OCI-LY7 (cell line): ENCODE data around the gene FSD1L. TPM values are rescaled to one million over a fixed set of nuclear protein-coding genes. Genes with fewer than 3 reads are reported as not detected.

Experiments
- BruUV-seq: library from RNA; stranded (reverse); fragments of 400-500 nt; replicated peaks from 2 replicates; lab custom pipeline; 2021; lab: Mats Ljungman, UMichigan
- CTCF ChIA-PET: fragments of 300-600 bp; sonication (Branson Sonifier 250); formaldehyde crosslinking; loops from one replicate; lab custom pipeline; 2022; ENCODE audit warnings: antibody characterized with exemption; ENCODE audit not compliant: unreplicated experiment; lab: Charles Lee
- POLR2A ChIA-PET: fragments of 300-600 bp; sonication (Branson Sonifier 250); formaldehyde crosslinking; loops from one replicate; lab custom pipeline; 2022; ENCODE audit warnings: antibody characterized with exemption; lab: Charles Lee
- DNase-seq: peaks from one replicate; pipeline ENCODE4 v3.0.0-alpha.2; 2015; ENCODE audit warnings: low spot score
- H2AFZ ChIP-seq: fragments of 200-600 bp; sonication (generic), shearing (Covaris generic); 2 replicates; pipeline ENCODE4 v1.6.1; 2014; ENCODE audit warnings: mild to moderate bottlenecking, antibody characterized with exemption, low read length, moderate library complexity
- H3K27ac ChIP-seq: fragments of 200-600 bp; sonication (generic); 2 replicates; pipeline ENCODE4 v1.5.1; 2014; ENCODE audit warnings: mixed run types, low read depth, mild to moderate bottlenecking, moderate library complexity, low read length, inconsistent platforms; ENCODE audit not compliant: poor library complexity, severe bottlenecking
- H3K36me3 ChIP-seq: fragments of 200-600 bp; sonication (generic); 2 replicates; pipeline ENCODE4 v1.6.1; 2014; ENCODE audit warnings: mild to moderate bottlenecking, antibody characterized with exemption, low read length, moderate library complexity, mixed read lengths; ENCODE audit not compliant: insufficient read depth
- H3K4me1 ChIP-seq: fragments of 200-600 bp; sonication (generic); 2 replicates; pipeline ENCODE4 v1.5.1; 2014; ENCODE audit warnings: mild to moderate bottlenecking, low read length; ENCODE audit not compliant: insufficient read depth, poor library complexity, severe bottlenecking
- H3K4me2 ChIP-seq: fragments of 200-600 bp; sonication (generic); 2 replicates; pipeline ENCODE4 v1.6.1; 2014; ENCODE audit warnings: mild to moderate bottlenecking, low read length
- H3K4me3 ChIP-seq: fragments of 200-600 bp; sonication (generic); 2 replicates; pipeline ENCODE4 v1.5.1; 2014; ENCODE audit warnings: mild to moderate bottlenecking, low read depth, low read length; ENCODE audit not compliant: poor library complexity, severe bottlenecking
- H3K79me2 ChIP-seq: fragments of 200-600 bp; sonication (generic); 2 replicates; pipeline ENCODE4 v1.6.1; 2016; ENCODE audit warnings: low read depth, mild to moderate bottlenecking, low read length, moderate library complexity, mixed read lengths; ENCODE audit not compliant: insufficient read depth
- H3K9me2 ChIP-seq: fragments of 200-600 bp; sonication (generic); 2 replicates; pipeline ENCODE4 v1.6.1; 2016; ENCODE audit warnings: mild to moderate bottlenecking, low read length, mixed read lengths; ENCODE audit not compliant: insufficient read depth
- H3K9me3 ChIP-seq: fragments of 200-600 bp; sonication (generic); 2 replicates; pipeline ENCODE4 v1.6.1; 2014; ENCODE audit warnings: mild to moderate bottlenecking, mixed run types, low read length, mixed read lengths
- H4K20me1 ChIP-seq: fragments of 200-600 bp; sonication (generic); 2 replicates; pipeline ENCODE4 v1.6.1; 2014; ENCODE audit warnings: mild to moderate bottlenecking, antibody characterized with exemption, low read length, moderate library complexity, mixed read lengths; ENCODE audit not compliant: insufficient read depth
- EZH2phosphoT487 ChIP-seq: fragments of 200-600 bp; sonication (generic); IDR thresholded peaks from 2 replicates; pipeline ENCODE4 v1.6.1; 2018; ENCODE audit warnings: low read depth, borderline replicate concordance, mild to moderate bottlenecking, mixed run types, antibody characterized with exemption, low read length, moderate library complexity, mixed read lengths
- intact Hi-C: fragments of 100-400 bp; cut with micrococcal nuclease; formaldehyde crosslinking; loops from one replicate; pipeline ENCODE4 v1.10.0; 2022; ENCODE audit not compliant: unreplicated experiment
- total RNA-seq, 2 experiments: library from RNA; depleted of rRNA in 1 of 2; stranded (reverse); fragments of >200 nt in 1 of 2; shearing (Covaris generic) in 1 of 2; gene quantifications; 2 replicates each; pipeline ENCODE4 v1.2.3, GENCODE V29; 2014 to 2022
- TF ChIP-seq, protein P1 (sequence below): fragments of 200-600 bp; sonication (generic); conservative IDR thresholded peaks from 2 replicates; pipeline ENCODE4 v1.5.1; 2014; ENCODE audit warnings: mild to moderate bottlenecking, antibody characterized with exemption, low read length, moderate library complexity, mixed read lengths

Gene FSD1L
- total RNA-seq, 2 experiments from 2014 or later = 4.4 to 7.9 TPM

DNA sequence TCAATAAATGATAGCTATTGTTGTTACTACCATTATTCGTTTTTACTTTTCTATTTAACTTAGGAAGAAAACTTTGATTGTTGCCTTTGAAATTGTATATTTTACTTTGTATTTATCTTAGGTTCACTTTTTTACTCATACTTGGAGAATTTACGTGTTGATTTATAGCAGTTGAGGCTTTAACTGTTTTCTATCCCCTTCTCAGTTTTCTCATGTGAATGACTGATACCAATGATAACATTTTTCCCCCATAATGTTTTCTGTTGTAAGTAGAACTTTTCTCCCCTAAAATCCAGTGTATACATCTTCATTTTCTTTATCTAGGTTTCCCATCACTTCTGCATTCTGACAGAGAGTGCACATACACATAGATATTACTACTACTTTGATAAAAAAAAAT lies 54.4 kb downstream of the FSD1L start:
- ChIA-PET POLR2A (interaction anchor here (0.6 to 1.0 kb wide), 3 partner anchors 27 to 55 kb away, joined by 3 to 6 read pairs (median 3); no protein-coding TSS in a partner anchor), CTCF (no interaction called here)
- intact Hi-C loops = no loop called here
- Histone ChIP-seq H3K27ac (no peak overlapping the region), H3K9me3 (no peaks in the 10 kb centered on the region), H3K36me3 (no peaks in the 10 kb centered on the region), H4K20me1 (no peaks in the 10 kb centered on the region), H3K9me2 (no peaks in the 10 kb centered on the region), H3K79me2 (no peaks in the 10 kb centered on the region), H2AFZ (no peak overlapping the region), H3K4me3 (no peak overlapping the region), H3K4me2 (no peak overlapping the region), H3K4me1 (peaks cover 15% of the 10 kb centered on the region)
- no peak for DNase-seq
- BruUV-seq = no TSS peak
- no peak for TF ChIP-seq EZH2phosphoT487
- TF ChIP-seq, protein P1, sequence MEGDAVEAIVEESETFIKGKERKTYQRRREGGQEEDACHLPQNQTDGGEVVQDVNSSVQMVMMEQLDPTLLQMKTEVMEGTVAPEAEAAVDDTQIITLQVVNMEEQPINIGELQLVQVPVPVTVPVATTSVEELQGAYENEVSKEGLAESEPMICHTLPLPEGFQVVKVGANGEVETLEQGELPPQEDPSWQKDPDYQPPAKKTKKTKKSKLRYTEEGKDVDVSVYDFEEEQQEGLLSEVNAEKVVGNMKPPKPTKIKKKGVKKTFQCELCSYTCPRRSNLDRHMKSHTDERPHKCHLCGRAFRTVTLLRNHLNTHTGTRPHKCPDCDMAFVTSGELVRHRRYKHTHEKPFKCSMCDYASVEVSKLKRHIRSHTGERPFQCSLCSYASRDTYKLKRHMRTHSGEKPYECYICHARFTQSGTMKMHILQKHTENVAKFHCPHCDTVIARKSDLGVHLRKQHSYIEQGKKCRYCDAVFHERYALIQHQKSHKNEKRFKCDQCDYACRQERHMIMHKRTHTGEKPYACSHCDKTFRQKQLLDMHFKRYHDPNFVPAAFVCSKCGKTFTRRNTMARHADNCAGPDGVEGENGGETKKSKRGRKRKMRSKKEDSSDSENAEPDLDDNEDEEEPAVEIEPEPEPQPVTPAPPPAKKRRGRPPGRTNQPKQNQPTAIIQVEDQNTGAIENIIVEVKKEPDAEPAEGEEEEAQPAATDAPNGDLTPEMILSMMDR = no peak

DNA sequence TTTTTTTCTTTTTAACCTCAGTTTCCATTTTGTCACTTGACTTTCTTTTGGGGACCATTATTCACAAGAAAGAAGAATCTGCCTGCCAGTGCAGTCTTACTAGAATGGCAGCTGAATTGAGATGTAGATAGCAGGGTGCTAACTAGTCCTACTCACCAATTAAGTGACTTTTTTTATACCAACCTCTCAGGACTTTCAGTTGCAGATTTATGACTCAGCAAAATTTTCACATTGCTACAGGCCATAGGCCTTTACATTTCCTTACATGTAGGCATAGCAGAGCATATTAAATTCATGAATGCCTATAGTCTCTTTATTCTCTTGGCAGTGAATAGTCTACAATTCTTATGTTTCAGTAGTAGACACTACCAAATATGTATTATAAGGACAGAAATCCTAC lies 56.0 kb downstream of the FSD1L start:
- peaks cover 15% of the 10 kb centered on the region for H3K4me1 ChIP-seq
- H3K79me2 ChIP-seq = no peaks in the 10 kb centered on the region
- TF ChIP-seq, protein P1 = no peak
- no peak for TF ChIP-seq EZH2phosphoT487
- H2AFZ ChIP-seq = no peak overlapping the region
- H3K9me2 ChIP-seq = no peaks in the 10 kb centered on the region
- ChIA-PET POLR2A (no interaction called here), CTCF (no interaction called here)
- intact Hi-C loops = no loop called here
- no peaks in the 10 kb centered on the region for H4K20me1 ChIP-seq
- DNase-seq = no peak
- no peak overlapping the region for H3K4me2 ChIP-seq
- H3K36me3 ChIP-seq = no peaks in the 10 kb centered on the region
- no peaks in the 10 kb centered on the region for H3K9me3 ChIP-seq
- BruUV-seq = no TSS peak
- H3K27ac ChIP-seq = no peak overlapping the region
- H3K4me3 ChIP-seq = no peak overlapping the region

DNA sequence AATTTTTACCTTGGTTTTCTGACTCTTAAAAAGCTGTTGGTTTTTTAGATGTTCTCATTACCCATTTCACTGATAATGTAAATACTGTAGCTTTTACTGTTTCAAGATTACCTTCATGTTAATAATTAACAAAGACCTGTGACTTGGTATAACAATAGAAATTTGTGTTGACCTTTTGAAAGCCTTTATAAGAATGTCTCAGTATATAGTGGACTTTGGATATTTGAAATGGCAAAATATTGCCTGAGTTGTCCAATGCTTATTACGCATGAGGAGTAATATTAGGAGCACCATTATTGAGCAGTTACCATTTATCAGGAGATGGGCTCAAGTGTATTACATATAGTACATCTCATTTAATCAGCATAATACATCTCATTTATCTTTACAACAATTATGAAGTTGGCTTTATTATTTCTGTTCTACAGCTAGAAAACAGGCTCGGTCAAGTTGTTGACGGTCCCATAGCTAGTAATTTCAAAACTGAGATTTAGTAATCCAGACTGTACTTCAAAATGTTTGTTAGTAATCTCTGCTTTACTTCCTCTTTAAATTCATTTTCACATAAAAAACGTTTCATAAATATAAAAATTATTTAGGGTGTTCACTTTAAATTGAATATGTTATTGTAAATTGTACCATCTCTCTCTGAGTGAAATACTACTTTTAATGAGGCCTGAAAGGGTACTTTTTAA lies 59.4 kb downstream of the FSD1L start:
- intact Hi-C loops = no loop called here
- H3K4me2 ChIP-seq = no peak overlapping the region
- H3K9me2 ChIP-seq = no peaks in the 10 kb centered on the region
- CTCF ChIA-PET = no interaction called here
- no peak overlapping the region for H3K4me3 ChIP-seq
- POLR2A ChIA-PET = interaction anchor here (0.6 to 1.2 kb wide), 3 partner anchors 10 to 1368 kb away, joined by 3 read pairs; no protein-coding TSS in a partner anchor
- BruUV-seq = no TSS peak
- no peaks in the 10 kb centered on the region for H3K79me2 ChIP-seq
- TF ChIP-seq EZH2phosphoT487 = no peak
- TF ChIP-seq, protein P1 = no peak
- H2AFZ ChIP-seq = no peak overlapping the region
- no peaks in the 10 kb centered on the region for H4K20me1 ChIP-seq
- no peaks in the 10 kb centered on the region for H3K36me3 ChIP-seq
- no peak overlapping the region for H3K27ac ChIP-seq
- no peaks in the 10 kb centered on the region for H3K9me3 ChIP-seq
- DNase-seq = no peak
- H3K4me1 ChIP-seq = no peaks in the 10 kb centered on the region
